Naive thymus-derived CD4-positive, alpha-beta T cell (primary cell): ENCODE data around the gene RGL4. TPM values are rescaled to one million over a fixed set of nuclear protein-coding genes. Genes with fewer than 3 reads are reported as not detected.
A peak's percentile ranks its signal among the peaks of the same experiment; 100 is the strongest.

ENCODE experiments used
- ATAC-seq: fragments of 150-1000 bp; cut with Tn5 transposase; 2 replicates; pipeline ENCODE4 v1.10.0; 2021; ENCODE audit warnings: mild to moderate bottlenecking, moderate library complexity
- CTCF ChIA-PET: fragments of 350-600 bp; sonication (Branson Sonifier 250); formaldehyde crosslinking; loops from one replicate; lab custom pipeline; 2021; ENCODE audit warnings: antibody characterized with exemption; lab: Charles Lee
- POLR2A ChIA-PET: fragments of 350-600 bp; sonication (Branson Sonifier 250); formaldehyde crosslinking; loops from one replicate; lab custom pipeline; 2021; ENCODE audit warnings: antibody characterized with exemption, inconsistent platforms; lab: Charles Lee
- DNase-seq, 9 donors: peaks; one replicate each; pipeline versions ENCODE4 v3.0.0 to v3.0.0-alpha.2; 2020 to 2022; ENCODE audit warnings: mixed read lengths in 1 of 9
- H3K27ac ChIP-seq: one replicate; pipeline ENCODE4 v1.7.0; 2013; ENCODE audit warnings: mild to moderate bottlenecking, low read depth, low read length, moderate library complexity
- H3K27me3 ChIP-seq, 2 donors: one replicate each; pipeline ENCODE4 v1.7.0; 2013; ENCODE audit warnings: low read length in 2 of 2, mild to moderate bottlenecking in 2 of 2, moderate library complexity in 2 of 2; ENCODE audit not compliant: control insufficient read depth in 2 of 2, insufficient read depth in 2 of 2
- H3K36me3 ChIP-seq, 3 experiments: 1 replicate in 2 of 3; 2 replicates in 1 of 3; pipeline ENCODE4 v1.7.0; 2013; ENCODE audit warnings: low read length in 3 of 3, mild to moderate bottlenecking in 3 of 3, moderate library complexity in 1 of 3; ENCODE audit not compliant: insufficient read depth in 3 of 3, control insufficient read depth in 2 of 3
- H3K4me1 ChIP-seq, 2 donors: one replicate each; pipeline ENCODE4 v1.7.0; 2013; ENCODE audit warnings: low read length in 2 of 2, mild to moderate bottlenecking in 2 of 2, moderate library complexity in 1 of 2; ENCODE audit not compliant: control insufficient read depth in 2 of 2, insufficient read depth in 2 of 2
- H3K4me3 ChIP-seq: 2 replicates; pipeline ENCODE4 v1.7.0; 2013; ENCODE audit warnings: mild to moderate bottlenecking, low read length
- H3K9me3 ChIP-seq, 3 experiments: 1 replicate in 2 of 3; 2 replicates in 1 of 3; pipeline ENCODE4 v1.7.0; 2013; ENCODE audit warnings: low read length in 3 of 3; ENCODE audit not compliant: control insufficient read depth in 2 of 3
- H3K27ac Mint-ChIP-seq, 9 donors: one replicate each; pipeline ENCODE4 v1.8.0; 2020 to 2022; ENCODE audit warnings: mixed read lengths in 9 of 9, mild to moderate bottlenecking in 8 of 9, moderate library complexity in 5 of 9, inconsistent platforms in 2 of 9
- H3K27me3 Mint-ChIP-seq, 5 donors: one replicate each; pipeline ENCODE4 v1.8.0; 2021 to 2022; ENCODE audit warnings: mixed read lengths in 5 of 5, mild to moderate bottlenecking in 1 of 5
- H3K36me3 Mint-ChIP-seq, 5 donors: one replicate each; pipeline ENCODE4 v1.8.0; 2020 to 2022; ENCODE audit warnings: mixed read lengths in 5 of 5, mild to moderate bottlenecking in 3 of 5, inconsistent platforms in 1 of 5
- H3K4me1 Mint-ChIP-seq, 7 donors: one replicate each; pipeline ENCODE4 v1.8.0; 2020 to 2022; ENCODE audit warnings: mixed read lengths in 7 of 7, mild to moderate bottlenecking in 3 of 7, inconsistent platforms in 1 of 7
- H3K4me3 Mint-ChIP-seq, 10 donors: one replicate each; pipeline ENCODE4 v1.8.0; 2020 to 2022; ENCODE audit warnings: mild to moderate bottlenecking in 10 of 10, mixed read lengths in 10 of 10, moderate library complexity in 6 of 10, inconsistent platforms in 2 of 10
- H3K9me3 Mint-ChIP-seq, 11 donors: one replicate each; pipeline ENCODE4 v1.8.0; 2020 to 2022; ENCODE audit warnings: mixed read lengths in 11 of 11, mild to moderate bottlenecking in 4 of 11, inconsistent platforms in 1 of 11, moderate library complexity in 1 of 11
- intact Hi-C, 2 donors: fragments of 100-400 bp; cut with micrococcal nuclease; formaldehyde crosslinking; loops; one replicate each; pipeline ENCODE4 v1.15.1; 2023
- polyA plus RNA-seq, 2 donors: library from polyadenylated mRNA; unstranded; fragments of 300-500 nt; fragmentation: Illumina TruSeq; gene quantifications; one replicate each; pipeline ENCODE4 v1.2.3, GENCODE V29; 2021
- total RNA-seq, 6 experiments: library from RNA in 5 of 6; stranded (reverse) in 5 of 6; gene quantifications; 1 replicate in 5 of 6; 2 replicates in 1 of 6; pipeline ENCODE4 v1.2.3 and lab custom pipeline; 2021 to 2026

The RGL4 gene
- total and polyA plus RNA-seq, 7 experiments from 2014 or later, result 13.8 to 95.0 (median 23.4) TPM

DNA sequence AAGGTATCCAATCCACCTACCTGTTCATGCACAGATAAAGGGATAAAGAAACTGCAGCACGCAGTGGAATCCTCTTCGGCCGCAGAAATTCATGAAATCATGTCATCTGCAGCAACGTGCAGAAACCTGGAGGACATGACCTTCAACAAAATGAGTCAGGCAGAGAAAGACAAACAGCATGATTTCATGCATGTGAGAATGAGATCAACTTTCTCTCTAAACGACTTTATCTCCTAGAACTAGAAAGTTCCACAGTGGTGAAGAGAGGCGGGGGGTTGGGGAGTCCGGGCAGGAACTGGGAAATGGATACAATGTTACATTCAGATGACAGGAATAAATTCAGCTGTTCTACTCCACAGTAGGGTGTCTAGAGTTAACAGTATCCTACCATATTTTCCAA, 9.9 kb downstream of the RGL4 start:
- peaks cover 57 to 77% (median 75%) of the 10 kb centered on the region in 5 donors for H3K36me3 Mint-ChIP-seq
- no peak for ATAC-seq
- POLR2A ChIA-PET, result no interaction called here
- no peak for DNase-seq
- Histone ChIP-seq H3K27ac (no peak overlapping the region), H3K9me3 (no peaks in the 10 kb centered on the region), H3K4me3 (no peak overlapping the region), H3K4me1 (peaks cover 22 to 40% of the 10 kb centered on the region in 2 donors), H3K36me3 (peaks cover 14 to 72% (median 28%) of the 10 kb centered on the region in 3 experiments), H3K27me3 (no peaks in the 10 kb centered on the region)
- H3K4me1 Mint-ChIP-seq, result peaks cover 33 to 81% (median 70%) of the 10 kb centered on the region in 7 donors
- peaks cover 0 to 24% (median 8%) of the 10 kb centered on the region in 11 donors for H3K9me3 Mint-ChIP-seq
- H3K27me3 Mint-ChIP-seq, result no peaks in the 10 kb centered on the region
- H3K4me3 Mint-ChIP-seq, result peak overlapping the region in 1 of 10 donors; percentile 27
- CTCF ChIA-PET, result no interaction called here
- intact Hi-C loops, result loop anchor here in 1 of 2 donors (10.0 kb wide), 1 partner anchor 46 kb away; no protein-coding TSS in a partner anchor
- peak overlapping the region in 4 of 9 donors; percentile 16 to 78 (median 44) for H3K27ac Mint-ChIP-seq

DNA sequence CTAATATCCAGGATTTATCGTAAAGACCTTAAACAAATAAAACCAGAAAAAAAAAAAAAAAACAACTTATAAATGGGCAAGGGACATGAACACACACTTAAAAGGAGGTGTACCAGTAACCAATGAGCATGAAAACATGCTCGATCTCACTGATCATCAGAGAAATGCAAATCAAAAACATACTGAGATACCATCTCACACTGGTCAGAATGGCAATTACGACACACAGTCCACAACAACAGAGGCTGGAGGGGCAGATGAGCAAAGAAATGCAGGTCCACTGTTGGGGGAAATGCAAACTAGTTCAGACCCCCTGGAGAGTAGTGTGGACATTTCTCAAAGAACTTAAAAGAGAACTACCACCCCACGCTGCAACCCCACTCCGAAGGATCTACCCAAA, 13.2 kb downstream of the RGL4 start:
- Mint-ChIP-seq H3K36me3 (peaks cover 74 to 91% (median 87%) of the 10 kb centered on the region in 5 donors), H3K27me3 (no peaks in the 10 kb centered on the region), H3K4me1 (peaks cover 13 to 78% (median 63%) of the 10 kb centered on the region in 7 donors), H3K9me3 (peaks cover 0 to 24% (median 8%) of the 10 kb centered on the region in 11 donors), H3K27ac (peak overlapping the region; percentile 73 to 89 (median 82)), H3K4me3 (peak overlapping the region in 2 of 10 donors; percentile 34 to 61)
- no peak overlapping the region for H3K27ac ChIP-seq
- ChIA-PET POLR2A (no interaction called here), CTCF (interaction anchor here (1.4 kb wide), 1 partner anchor 153 kb away, joined by 3 read pairs; the partner anchor contains the start of gene SLC2A11)
- peaks cover 23 to 93% (median 31%) of the 10 kb centered on the region in 3 experiments for H3K36me3 ChIP-seq
- peaks cover 5 to 16% of the 10 kb centered on the region in 2 donors for H3K4me1 ChIP-seq
- DNase-seq, result no peak
- no peaks in the 10 kb centered on the region for H3K9me3 ChIP-seq
- H3K4me3 ChIP-seq, result no peak overlapping the region
- intact Hi-C loops, result loop anchor here in 1 of 2 donors (10.0 kb wide), 1 partner anchor 49 kb away; no protein-coding TSS in a partner anchor
- ATAC-seq, result no peak
- H3K27me3 ChIP-seq, result no peaks in the 10 kb centered on the region

DNA sequence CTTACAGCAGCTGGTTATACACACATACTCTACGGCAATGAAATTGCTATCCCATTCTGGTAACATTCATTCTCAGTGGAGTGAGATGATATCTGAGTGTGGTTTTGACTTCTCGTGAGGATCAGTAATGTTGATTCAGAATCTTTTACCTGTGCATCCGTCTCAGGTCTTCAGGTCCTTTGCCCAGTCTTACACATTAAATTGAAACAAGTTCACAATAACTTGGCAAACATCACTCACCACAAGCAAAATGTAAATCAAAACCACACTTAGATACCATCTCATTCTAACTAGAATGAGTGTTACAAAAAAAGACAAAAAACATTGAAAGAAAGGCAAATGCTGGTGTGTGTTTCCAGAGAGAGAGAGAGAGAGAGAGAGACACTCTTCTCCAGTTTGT, 14.0 kb downstream of the RGL4 start:
- H3K4me1 Mint-ChIP-seq, result peaks cover 13 to 84% (median 66%) of the 10 kb centered on the region in 7 donors
- intact Hi-C loops, result loop anchor here (1.0 to 10.0 kb wide), 2 partner anchors 9 to 50 kb away; no protein-coding TSS in a partner anchor
- H3K9me3 Mint-ChIP-seq, result peaks cover 0 to 19% (median 7%) of the 10 kb centered on the region in 11 donors
- Histone ChIP-seq H3K4me3 (no peak overlapping the region), H3K27ac (peak overlapping the region; percentile 50), H3K4me1 (peaks cover 5 to 16% of the 10 kb centered on the region in 2 donors), H3K9me3 (no peaks in the 10 kb centered on the region), H3K36me3 (peaks cover 22 to 93% (median 24%) of the 10 kb centered on the region in 3 experiments), H3K27me3 (no peaks in the 10 kb centered on the region)
- ChIA-PET CTCF (interaction anchor here (1.4 kb wide), 1 partner anchor 153 kb away, joined by 3 read pairs; the partner anchor contains the start of gene SLC2A11), POLR2A (interaction anchor here (2.4 kb wide), 1 partner anchor 8 kb away, joined by 7 read pairs; no protein-coding TSS in a partner anchor)
- peaks cover 74 to 87% (median 83%) of the 10 kb centered on the region in 5 donors for H3K36me3 Mint-ChIP-seq
- ATAC-seq (peak; percentile 50), DNase-seq (peak in 1 of 9 donors; percentile 22)
- H3K27me3 Mint-ChIP-seq, result no peaks in the 10 kb centered on the region
- H3K27ac Mint-ChIP-seq, result peak overlapping the region; percentile 73 to 89 (median 82)
- H3K4me3 Mint-ChIP-seq, result peak overlapping the region in 6 of 10 donors; percentile 0 to 61 (median 43)

DNA sequence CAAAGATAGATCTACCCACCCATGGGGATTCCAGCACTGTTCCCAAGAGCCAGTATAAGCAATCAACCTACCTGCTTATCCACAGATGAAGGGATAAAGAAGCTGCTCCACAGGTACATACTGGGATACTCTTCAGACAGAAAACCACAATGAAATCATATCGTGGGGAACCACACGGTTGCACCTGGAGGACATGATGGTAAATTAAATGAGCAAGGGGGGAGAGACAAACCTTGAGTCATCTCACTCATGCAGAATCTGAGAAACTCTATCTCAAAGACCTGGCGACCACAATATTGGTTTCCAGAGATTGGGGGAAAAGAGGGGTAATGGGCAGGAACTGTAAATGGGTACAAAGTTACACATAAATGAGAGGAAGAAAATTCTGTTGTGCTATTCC, 14.5 kb downstream of the RGL4 start:
- Mint-ChIP-seq H3K27ac (peak overlapping the region; percentile 73 to 89 (median 82)), H3K4me1 (peaks cover 15 to 84% (median 68%) of the 10 kb centered on the region in 7 donors), H3K4me3 (peak overlapping the region in 5 of 10 donors; percentile 8 to 61 (median 36)), H3K27me3 (no peaks in the 10 kb centered on the region), H3K36me3 (peaks cover 74 to 87% (median 83%) of the 10 kb centered on the region in 5 donors), H3K9me3 (peaks cover 0 to 14% (median 3%) of the 10 kb centered on the region in 11 donors)
- ATAC-seq (no peak), DNase-seq (peak in 1 of 9 donors; percentile 31)
- intact Hi-C loops, result loop anchor here (1.0 to 10.0 kb wide), 2 partner anchors 9 to 51 kb away; no protein-coding TSS in a partner anchor
- Histone ChIP-seq H3K4me1 (peaks cover 5 to 16% of the 10 kb centered on the region in 2 donors), H3K36me3 (peaks cover 17 to 93% (median 19%) of the 10 kb centered on the region in 3 experiments), H3K27ac (peak overlapping the region; percentile 50), H3K27me3 (no peaks in the 10 kb centered on the region), H3K4me3 (no peak overlapping the region), H3K9me3 (no peaks in the 10 kb centered on the region)
- CTCF ChIA-PET, result no interaction called here
- POLR2A ChIA-PET, result interaction anchor here (1.3 to 2.4 kb wide), 2 partner anchors 9 to 12 kb away, joined by 3 to 7 read pairs; no protein-coding TSS in a partner anchor

DNA sequence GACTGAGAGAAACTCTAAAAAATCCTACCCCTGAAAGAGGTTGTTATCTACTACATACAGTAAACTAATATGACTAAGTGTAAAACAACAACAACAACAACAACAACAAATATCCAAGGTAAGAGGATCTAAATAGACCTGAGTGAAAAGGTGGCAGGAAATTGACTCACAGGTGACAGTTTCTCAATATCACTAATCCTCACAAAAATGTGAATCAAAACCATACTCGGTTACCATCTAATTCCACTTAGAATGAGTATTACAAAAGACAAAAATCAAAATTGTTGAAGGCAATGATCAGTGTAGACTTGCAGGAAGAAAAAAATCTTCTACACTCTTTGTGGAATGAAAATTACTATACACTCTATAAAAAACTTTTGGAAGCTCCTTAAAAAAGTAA, 17.5 kb downstream of the RGL4 start:
- no peaks in the 10 kb centered on the region for H3K9me3 ChIP-seq
- Mint-ChIP-seq H3K9me3 (no peaks in the 10 kb centered on the region), H3K4me3 (no peak overlapping the region), H3K27ac (peak overlapping the region in 4 of 9 donors; percentile 14 to 64 (median 34)), H3K27me3 (no peaks in the 10 kb centered on the region), H3K4me1 (peaks cover 19 to 73% (median 56%) of the 10 kb centered on the region in 7 donors), H3K36me3 (peaks cover 51 to 73% (median 57%) of the 10 kb centered on the region in 5 donors)
- DNase-seq (no peak), ATAC-seq (no peak)
- H3K36me3 ChIP-seq, result peaks cover 8 to 89% (median 25%) of the 10 kb centered on the region in 3 experiments
- peaks cover 5 to 11% of the 10 kb centered on the region in 2 donors for H3K4me1 ChIP-seq
- H3K27ac ChIP-seq, result no peak overlapping the region
- H3K4me3 ChIP-seq, result no peak overlapping the region
- H3K27me3 ChIP-seq, result no peaks in the 10 kb centered on the region
- intact Hi-C loops, result loop anchor here in 1 of 2 donors (10.0 kb wide), 1 partner anchor 53 kb away; no protein-coding TSS in a partner anchor
- ChIA-PET POLR2A (interaction anchor here (0.6 kb wide), 1 partner anchor 13 kb away, joined by 3 read pairs; no protein-coding TSS in a partner anchor), CTCF (no interaction called here)

DNA sequence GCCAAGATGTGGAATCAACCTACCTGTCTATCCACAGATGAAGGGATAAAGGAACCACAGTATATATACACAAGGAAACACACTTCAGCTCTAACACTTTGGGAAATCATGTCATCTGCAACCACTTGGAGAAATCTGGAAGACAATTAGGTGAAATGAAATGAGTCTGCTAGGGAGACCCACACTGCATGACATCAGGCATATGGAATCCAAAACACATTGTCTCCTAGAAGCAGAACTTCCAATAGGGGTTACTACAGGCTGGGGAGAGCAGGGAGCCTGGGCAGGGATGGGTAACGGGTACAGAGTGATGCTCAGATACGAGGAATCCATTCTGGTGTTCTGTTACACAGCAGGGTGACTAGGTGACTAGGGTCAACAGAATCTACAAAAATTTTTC, 18.3 kb downstream of the RGL4 start:
- Mint-ChIP-seq H3K27ac (peak overlapping the region in 3 of 9 donors; percentile 23 to 76 (median 75)), H3K36me3 (peaks cover 50 to 70% (median 53%) of the 10 kb centered on the region in 5 donors), H3K4me3 (no peak overlapping the region), H3K27me3 (no peaks in the 10 kb centered on the region), H3K4me1 (peaks cover 19 to 68% (median 51%) of the 10 kb centered on the region in 7 donors), H3K9me3 (no peaks in the 10 kb centered on the region)
- H3K36me3 ChIP-seq, result peaks cover 8 to 95% (median 25%) of the 10 kb centered on the region in 3 experiments
- no peak for ATAC-seq
- H3K4me3 ChIP-seq, result no peak overlapping the region
- no peaks in the 10 kb centered on the region for H3K9me3 ChIP-seq
- H3K27me3 ChIP-seq, result no peaks in the 10 kb centered on the region
- no peak for DNase-seq
- no peak overlapping the region for H3K27ac ChIP-seq
- intact Hi-C loops, result loop anchor here in 1 of 2 donors (10.0 kb wide), 1 partner anchor 54 kb away; no protein-coding TSS in a partner anchor
- ChIA-PET POLR2A (interaction anchor here (0.6 kb wide), 1 partner anchor 14 kb away, joined by 3 read pairs; no protein-coding TSS in a partner anchor), CTCF (no interaction called here)
- H3K4me1 ChIP-seq, result peaks cover 5 to 11% of the 10 kb centered on the region in 2 donors
